ENCODE data around the gene ARF1. TPM values are rescaled to one million over a fixed set of nuclear protein-coding genes. Genes with fewer than 3 reads are reported as not detected.

Gene ARF1
- total RNA-seq, 2 donors from 2014 or later: 322 to 372 TPM

DNA sequence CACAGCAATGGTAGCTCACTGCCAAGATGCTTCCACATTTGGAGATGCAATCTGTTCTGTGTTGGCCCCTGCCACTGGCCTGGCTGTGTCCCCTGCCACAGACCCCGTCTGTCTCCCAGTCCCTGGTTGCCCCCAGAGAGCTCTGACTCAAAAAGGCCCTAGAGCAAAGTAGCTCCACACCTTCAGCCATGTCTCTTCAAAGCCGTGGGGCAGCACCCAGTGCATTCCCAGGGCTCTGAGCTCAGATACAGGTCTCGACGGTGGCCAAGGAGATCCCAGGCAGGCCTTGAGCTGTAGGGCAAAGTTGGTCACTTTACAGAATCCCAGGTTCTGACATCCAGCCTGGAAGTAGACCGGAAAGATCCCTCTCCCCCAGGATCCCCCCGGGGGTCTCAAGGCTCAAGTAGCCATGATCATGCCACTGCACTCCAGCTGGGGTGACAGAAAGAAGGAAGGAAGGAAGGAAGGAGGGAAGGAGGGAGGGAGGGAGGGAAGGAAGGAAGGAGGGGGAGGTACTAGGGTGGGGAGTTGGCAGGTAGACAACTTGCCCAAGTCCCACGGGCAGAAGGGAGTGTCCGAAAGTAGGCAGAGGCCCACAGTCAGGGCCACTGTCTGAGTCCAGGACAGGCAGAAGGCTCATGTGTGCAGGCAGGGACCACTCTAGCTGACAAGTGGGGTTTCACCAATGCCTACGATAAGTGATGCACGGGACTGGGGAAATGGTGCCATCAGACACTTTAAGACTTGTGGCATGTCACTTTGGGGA, 4.8 kb upstream of the ARF1 start:
- Histone ChIP-seq H3K4me1 (ENCODE audit: control insufficient read depth, insufficient read depth, low read length) (peaks cover 4% of the 10 kb centered on the region), H3K9me3 (ENCODE audit: control insufficient read depth, low read length) (no peaks in the 10 kb centered on the region), H3K4me3 (ENCODE audit: low read length) (no peak overlapping the region), H3K36me3 (ENCODE audit: control insufficient read depth, insufficient read depth, low read length) (no peaks in the 10 kb centered on the region), H3K27me3 (ENCODE audit: control insufficient read depth, insufficient read depth, low read length, poor library complexity, severe bottlenecking) (no peaks in the 10 kb centered on the region), H3K27ac (ENCODE audit: low read depth, low read length) (no peak overlapping the region), H3K9ac (ENCODE audit: extremely low read depth, low read length, poor library complexity, severe bottlenecking) (no peak overlapping the region)
- Mint-ChIP-seq H3K36me3 (ENCODE audit: low read depth) (no peaks in the 10 kb centered on the region), H3K4me3 (no peak overlapping the region), H3K27me3 (ENCODE audit: insufficient read depth) (peaks cover 57% of the 10 kb centered on the region), H3K27ac (no peak overlapping the region), H3K4me1 (peaks cover 9% of the 10 kb centered on the region), H3K9me3 (no peaks in the 10 kb centered on the region)
- no peak for DNase-seq
- 83 to 93% methylated on average over 7 to 10 of the region's 10 CpGs for WGBS, 2 experiments (ENCODE audit: insufficient coverage in 1 of 2, insufficient read length in 1 of 2)
- TF ChIP-seq, protein P1, sequence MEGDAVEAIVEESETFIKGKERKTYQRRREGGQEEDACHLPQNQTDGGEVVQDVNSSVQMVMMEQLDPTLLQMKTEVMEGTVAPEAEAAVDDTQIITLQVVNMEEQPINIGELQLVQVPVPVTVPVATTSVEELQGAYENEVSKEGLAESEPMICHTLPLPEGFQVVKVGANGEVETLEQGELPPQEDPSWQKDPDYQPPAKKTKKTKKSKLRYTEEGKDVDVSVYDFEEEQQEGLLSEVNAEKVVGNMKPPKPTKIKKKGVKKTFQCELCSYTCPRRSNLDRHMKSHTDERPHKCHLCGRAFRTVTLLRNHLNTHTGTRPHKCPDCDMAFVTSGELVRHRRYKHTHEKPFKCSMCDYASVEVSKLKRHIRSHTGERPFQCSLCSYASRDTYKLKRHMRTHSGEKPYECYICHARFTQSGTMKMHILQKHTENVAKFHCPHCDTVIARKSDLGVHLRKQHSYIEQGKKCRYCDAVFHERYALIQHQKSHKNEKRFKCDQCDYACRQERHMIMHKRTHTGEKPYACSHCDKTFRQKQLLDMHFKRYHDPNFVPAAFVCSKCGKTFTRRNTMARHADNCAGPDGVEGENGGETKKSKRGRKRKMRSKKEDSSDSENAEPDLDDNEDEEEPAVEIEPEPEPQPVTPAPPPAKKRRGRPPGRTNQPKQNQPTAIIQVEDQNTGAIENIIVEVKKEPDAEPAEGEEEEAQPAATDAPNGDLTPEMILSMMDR (conservative IDR thresholded peaks at IDR 0.05): no peak

DNA sequence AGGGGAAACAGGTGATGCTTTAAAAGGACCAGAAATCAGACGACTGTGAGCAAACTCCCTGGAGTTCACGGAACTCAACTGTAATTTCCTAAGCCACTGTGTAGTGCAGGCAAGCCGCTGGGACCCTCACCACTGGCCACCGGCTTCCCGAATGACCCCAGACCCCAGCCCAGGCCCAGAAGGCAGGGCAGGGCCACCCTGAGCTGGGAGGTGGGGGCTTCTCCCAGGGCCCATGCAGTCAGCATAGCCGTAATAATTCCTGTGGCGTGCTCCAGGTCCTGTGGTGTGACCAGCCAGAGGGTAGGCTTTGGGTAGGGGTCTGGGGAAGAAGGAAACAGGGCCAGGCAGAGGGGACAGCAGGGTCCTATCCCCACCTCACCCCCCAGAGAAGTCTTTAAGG, 3.5 kb upstream of the ARF1 start:
- no peak overlapping the region for H3K27ac Mint-ChIP-seq
- H3K27me3 ChIP-seq (ENCODE audit: control insufficient read depth, insufficient read depth, low read length, poor library complexity, severe bottlenecking): no peaks in the 10 kb centered on the region
- peaks cover 47% of the 10 kb centered on the region for H3K27me3 Mint-ChIP-seq (ENCODE audit: insufficient read depth)
- no peak overlapping the region for H3K4me3 Mint-ChIP-seq
- no peaks in the 10 kb centered on the region for H3K9me3 Mint-ChIP-seq
- H3K9ac ChIP-seq (ENCODE audit: extremely low read depth, low read length, poor library complexity, severe bottlenecking): no peak overlapping the region
- peak; percentile 27 for DNase-seq
- WGBS, 2 experiments (ENCODE audit: insufficient coverage in 1 of 2, insufficient read length in 1 of 2): 88 to 91% methylated on average over 6 to 7 of the region's 7 CpGs
- peaks cover 10% of the 10 kb centered on the region for H3K4me1 Mint-ChIP-seq
- H3K27ac ChIP-seq (ENCODE audit: low read depth, low read length): no peak overlapping the region
- H3K4me3 ChIP-seq (ENCODE audit: low read length): no peak overlapping the region
- peaks cover 7% of the 10 kb centered on the region for H3K36me3 Mint-ChIP-seq (ENCODE audit: low read depth)
- H3K9me3 ChIP-seq (ENCODE audit: control insufficient read depth, low read length): no peaks in the 10 kb centered on the region
- H3K4me1 ChIP-seq (ENCODE audit: control insufficient read depth, insufficient read depth, low read length): peaks cover 4% of the 10 kb centered on the region
- peaks cover 5% of the 10 kb centered on the region for H3K36me3 ChIP-seq (ENCODE audit: control insufficient read depth, insufficient read depth, low read length)
- TF ChIP-seq, protein P1 (conservative IDR thresholded peaks at IDR 0.05): no peak

DNA sequence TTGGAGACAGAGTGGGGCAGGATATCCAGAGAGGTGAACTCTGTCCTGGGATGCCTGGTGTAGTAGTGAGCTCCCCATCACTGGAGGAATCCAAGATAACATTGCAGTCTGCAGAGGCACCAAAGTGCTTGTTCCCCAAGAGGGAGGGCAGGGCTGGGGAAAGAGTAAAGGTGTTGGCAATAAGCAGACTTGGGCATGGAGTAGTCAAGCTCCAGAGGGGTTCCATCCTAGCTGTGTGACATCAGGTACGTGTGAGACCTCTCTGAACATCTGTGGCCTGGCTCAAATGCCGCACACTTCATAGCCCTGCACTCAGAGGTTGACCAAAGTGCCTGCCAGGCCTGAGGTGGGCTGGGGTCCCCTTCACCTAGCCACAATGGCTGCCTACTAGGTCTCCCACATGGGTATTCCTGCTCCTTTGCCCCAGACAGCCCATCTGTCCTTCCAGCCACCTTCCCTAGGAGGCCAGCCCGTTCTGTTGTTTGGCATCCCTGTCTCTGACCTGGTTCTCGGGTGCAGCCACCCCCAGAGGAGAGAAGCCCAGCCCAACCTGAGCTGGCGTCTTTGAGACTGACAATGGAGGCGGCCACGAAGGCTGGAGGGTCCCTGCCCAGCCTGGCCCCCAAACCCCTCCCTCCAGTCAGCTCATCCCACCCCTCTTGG, 2.8 kb upstream of the ARF1 start:
- H3K27ac ChIP-seq (ENCODE audit: low read depth, low read length): no peak overlapping the region
- DNase-seq: peak; percentile 34
- Mint-ChIP-seq H3K27ac (no peak overlapping the region), H3K4me3 (no peak overlapping the region), H3K4me1 (peaks cover 17% of the 10 kb centered on the region), H3K9me3 (no peaks in the 10 kb centered on the region), H3K36me3 (ENCODE audit: low read depth) (peaks cover 10% of the 10 kb centered on the region), H3K27me3 (ENCODE audit: insufficient read depth) (peaks cover 41% of the 10 kb centered on the region)
- no peaks in the 10 kb centered on the region for H3K9me3 ChIP-seq (ENCODE audit: control insufficient read depth, low read length)
- WGBS, 2 experiments (ENCODE audit: insufficient coverage in 1 of 2, insufficient read length in 1 of 2): 78 to 83% methylated on average over 3 to 7 of the region's 7 CpGs
- H3K9ac ChIP-seq (ENCODE audit: extremely low read depth, low read length, poor library complexity, severe bottlenecking): no peak overlapping the region
- no peaks in the 10 kb centered on the region for H3K27me3 ChIP-seq (ENCODE audit: control insufficient read depth, insufficient read depth, low read length, poor library complexity, severe bottlenecking)
- no peak overlapping the region for H3K4me3 ChIP-seq (ENCODE audit: low read length)
- peaks cover 12% of the 10 kb centered on the region for H3K36me3 ChIP-seq (ENCODE audit: control insufficient read depth, insufficient read depth, low read length)
- H3K4me1 ChIP-seq (ENCODE audit: control insufficient read depth, insufficient read depth, low read length): peaks cover 4% of the 10 kb centered on the region
- TF ChIP-seq, protein P1 (conservative IDR thresholded peaks at IDR 0.05): no peak

Measured in endodermal cell (in vitro differentiated cells).